HT-29 (cell line): Measurements from ENCODE around the gene LRRC40. TPM values are rescaled to one million over a fixed set of nuclear protein-coding genes. Genes with fewer than 3 reads are reported as not detected.

Source experiments
- DNase-seq: peaks from one replicate; pipeline ENCODE4 v3.0.0-alpha.2; 2015; ENCODE audit warnings: low spot score
- small RNA-seq: library from RNA; depleted of rRNA; stranded (forward); fragments of <200 nt; gene quantifications from one replicate; pipeline ENCODE3, GENCODE V24; 2014
- total RNA-seq: library from RNA; depleted of rRNA; stranded (reverse); fragments of >200 nt; shearing (Covaris generic); gene quantifications from 2 replicates; pipeline ENCODE4 v1.2.3, GENCODE V29; 2014; rRNA removed

Gene LRRC40
- total RNA-seq, 1 experiment from 2014 or later, result 5.8 TPM

DNA sequence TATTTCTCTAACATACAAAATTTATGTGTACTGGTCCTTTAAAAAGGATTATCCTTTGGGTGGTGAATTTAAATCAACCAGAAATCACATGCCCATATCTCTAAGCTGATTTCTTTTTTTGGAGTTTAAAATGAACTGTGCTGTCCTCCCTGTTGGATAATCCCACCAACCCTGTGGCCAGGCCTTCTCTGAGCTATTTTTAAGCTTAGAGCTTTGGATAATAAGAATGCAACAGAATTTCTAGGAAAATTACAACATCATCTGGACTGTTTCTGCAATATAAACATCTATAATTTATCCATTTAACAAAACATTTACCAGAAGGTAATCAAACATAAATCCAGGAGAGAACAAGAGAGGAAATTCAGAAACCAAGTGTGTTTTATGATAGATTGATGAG lies 88.3 kb downstream of the LRRC40 start:
- DNase-seq, result no peak

DNA sequence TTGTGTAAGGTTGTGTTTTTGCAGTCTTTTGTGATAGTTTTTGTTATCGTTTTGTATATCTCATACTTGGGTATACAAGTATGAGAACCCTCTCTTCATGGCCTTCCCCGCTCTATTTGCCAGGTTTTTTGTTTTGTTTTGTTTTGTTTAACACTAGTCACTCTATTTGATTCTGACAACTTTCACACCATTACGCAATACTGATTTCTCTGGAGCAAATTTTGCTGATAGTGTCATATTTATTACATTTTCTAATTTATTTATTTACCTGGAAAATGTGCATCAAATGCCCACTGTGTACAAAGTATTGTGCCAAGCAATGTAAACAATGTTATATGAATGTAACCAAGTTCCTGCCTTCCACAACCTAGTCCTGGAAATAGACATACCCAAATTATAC lies 90.1 kb downstream of the LRRC40 start:
- DNase-seq, result no peak

DNA sequence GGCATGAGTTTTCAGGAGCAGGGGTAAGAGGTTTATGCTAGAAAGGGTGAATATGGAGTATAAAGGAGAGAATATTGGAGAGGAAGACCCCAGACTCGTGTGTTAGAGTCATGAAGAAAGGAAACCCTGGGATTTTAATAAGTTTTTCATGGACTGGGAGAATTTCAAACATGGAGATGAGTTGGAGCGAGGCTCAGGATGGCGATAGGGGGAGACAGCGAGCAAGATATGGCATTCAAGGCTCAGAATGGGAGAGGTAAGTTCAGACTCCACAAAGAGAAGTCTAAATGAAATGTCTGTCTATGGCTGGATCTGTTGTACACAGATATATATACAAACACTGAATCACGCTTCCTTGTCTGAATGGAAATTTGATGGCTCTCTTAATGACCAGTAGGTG lies 92.5 kb downstream of the LRRC40 start:
- DNase-seq, result no peak

DNA sequence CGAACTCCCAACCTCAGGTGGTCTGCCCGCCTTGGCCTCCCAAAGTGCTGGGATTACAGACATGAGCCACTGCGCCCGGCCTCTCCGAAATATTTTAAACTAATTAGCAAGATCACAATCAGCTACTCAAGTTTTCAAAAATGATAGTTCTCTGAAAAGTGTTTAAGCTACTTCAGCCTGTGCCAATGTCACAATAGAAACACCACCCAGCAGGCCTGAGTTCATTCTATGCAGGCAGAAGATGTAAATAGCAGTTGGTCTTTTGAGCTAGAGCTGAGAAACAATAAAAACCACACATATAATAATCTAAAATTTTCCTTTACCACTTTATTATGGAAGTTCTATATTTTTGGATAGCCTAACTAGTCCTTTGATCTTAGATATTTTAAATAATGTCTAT lies 96.1 kb downstream of the LRRC40 start:
- DNase-seq, result no peak

DNA sequence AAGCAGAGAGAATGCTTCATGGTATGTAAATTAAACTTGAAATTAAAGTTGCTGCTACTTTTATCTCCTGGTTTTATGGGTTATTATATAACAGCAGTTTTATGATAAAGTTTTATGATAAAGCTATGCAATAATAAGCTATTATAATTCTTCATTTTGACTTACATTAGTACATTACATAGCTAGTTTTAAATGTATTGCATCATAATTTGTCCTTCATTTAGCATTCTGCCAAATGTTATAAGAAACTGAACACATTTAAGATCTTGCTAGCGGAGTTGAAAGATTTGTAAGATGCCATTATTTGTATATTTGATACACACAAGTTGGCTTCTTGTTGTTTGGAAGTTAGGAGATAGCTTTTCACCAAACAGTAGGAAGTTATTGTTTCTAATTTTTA lies 101.6 kb downstream of the LRRC40 start:
- no peak for DNase-seq

- DNase-seq, result no peak
Observed at GRCh38 chr1:70101774-70102173, 103.6 kb downstream of the LRRC40 start.

GRCh38 chr1:70101231-70101630 lies 104.1 kb downstream of the LRRC40 start:
- DNase-seq, result no peak

Small RNAs within 50 kb of the gene (small RNA-seq; reads per million reads assigned to genes)
- not detected for gene RN7SL242P

Other genes starting within 250 kb of the LRRC40 start
- 94.0 and 115 TPM in 2 replicates for gene SRSF11, start 15.8 kb upstream of the LRRC40 start, total RNA-seq
- gene ANKRD13C, start 149.1 kb upstream of the LRRC40 start, total RNA-seq, result 24.2 and 28.0 TPM in 2 replicates
- 1.0 and 4.9 TPM in 2 replicates for gene CTH, start 205.7 kb upstream of the LRRC40 start, total RNA-seq